HG03442 (cell line): ENCODE measurements around the gene SLC22A8.
"Not testable (repeated sequence)": the region's sequence is repeated elsewhere in the genome, so short reads cannot be mapped to it uniquely, and the experiment has no call there.

ENCODE experiments used
- ATAC-seq: cut with Tn5 transposase; IDR thresholded peaks from one replicate; pipeline ENCODE4 v1.9.1; 2021; ENCODE audit warnings: mild to moderate bottlenecking, moderate library complexity; ENCODE audit not compliant: unreplicated experiment

Gene SLC22A8

DNA sequence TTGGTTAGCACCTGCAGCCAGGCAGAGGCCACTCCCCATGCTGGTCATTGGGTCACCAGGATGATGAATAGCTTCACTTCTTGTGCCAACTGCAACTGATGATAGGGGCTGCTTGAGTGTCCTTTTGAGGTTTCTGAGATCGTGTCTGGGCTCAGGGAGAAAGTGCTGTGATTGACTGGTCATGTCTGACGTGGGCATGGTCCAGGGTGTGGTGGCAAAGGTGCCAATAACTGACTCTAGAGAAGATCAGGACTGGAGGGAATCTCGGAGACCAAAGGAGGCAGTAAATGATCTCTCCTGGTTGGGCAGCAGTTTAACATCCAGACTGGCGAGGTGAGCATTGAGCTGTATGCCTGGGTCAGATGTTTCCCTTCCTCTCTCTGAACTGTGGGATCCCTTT, 20.9 kb downstream of the SLC22A8 start:
- ATAC-seq: no peak

DNA sequence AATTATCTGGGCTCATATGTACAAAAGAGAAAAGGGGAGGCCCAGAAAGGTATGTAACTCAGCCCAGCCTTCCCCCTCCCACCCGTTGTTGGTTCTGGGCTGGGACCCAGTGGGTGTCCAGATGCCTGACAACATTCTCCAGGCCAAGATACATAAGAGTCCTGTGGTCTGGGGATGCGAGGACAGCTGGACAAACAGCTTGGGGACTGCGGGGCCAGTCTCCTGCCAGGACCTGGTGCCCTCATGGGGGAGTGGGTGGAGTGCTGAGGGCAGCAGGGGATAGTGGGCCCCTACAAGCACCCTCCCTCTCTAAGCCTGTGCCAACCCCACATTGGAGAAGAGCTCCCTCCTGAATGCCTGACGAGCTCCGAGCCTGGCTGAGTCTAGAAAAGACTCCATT, 27.4 kb downstream of the SLC22A8 start:
- ATAC-seq: no peak

DNA sequence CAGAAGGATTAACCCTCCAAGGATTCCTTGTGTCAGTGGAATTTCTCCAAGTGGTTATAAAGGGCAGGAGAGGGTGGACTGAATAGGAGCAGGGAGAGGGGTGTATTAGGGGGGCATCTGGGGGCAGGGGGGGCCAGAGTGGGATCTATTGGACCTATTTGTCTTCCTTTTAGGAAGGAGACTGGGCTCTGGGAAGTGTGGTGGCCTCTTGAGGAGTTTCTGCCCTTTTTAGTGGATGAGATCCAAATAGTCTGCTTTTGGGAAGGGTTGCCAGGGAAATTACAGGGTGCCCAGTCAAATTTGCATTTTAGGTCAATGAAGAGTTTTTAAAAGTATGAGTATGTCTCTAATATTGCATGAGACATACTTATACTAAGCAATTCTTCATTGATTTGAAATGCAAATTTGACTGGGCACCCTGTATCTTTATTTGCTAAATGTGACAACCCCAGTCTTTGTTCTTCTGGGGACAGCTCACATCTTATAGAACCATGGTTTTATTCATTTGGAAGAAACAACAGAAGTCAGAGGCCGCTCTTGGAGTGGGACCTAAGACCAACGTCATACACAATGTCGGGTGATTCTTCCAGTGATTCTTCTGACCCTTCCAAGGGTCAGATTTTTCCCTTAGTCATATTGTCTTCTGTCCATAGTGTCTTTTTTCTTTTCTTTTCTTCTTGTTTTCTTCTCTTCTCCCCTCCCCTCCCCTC, 30.4 kb downstream of the SLC22A8 start:
- no peak for ATAC-seq

DNA sequence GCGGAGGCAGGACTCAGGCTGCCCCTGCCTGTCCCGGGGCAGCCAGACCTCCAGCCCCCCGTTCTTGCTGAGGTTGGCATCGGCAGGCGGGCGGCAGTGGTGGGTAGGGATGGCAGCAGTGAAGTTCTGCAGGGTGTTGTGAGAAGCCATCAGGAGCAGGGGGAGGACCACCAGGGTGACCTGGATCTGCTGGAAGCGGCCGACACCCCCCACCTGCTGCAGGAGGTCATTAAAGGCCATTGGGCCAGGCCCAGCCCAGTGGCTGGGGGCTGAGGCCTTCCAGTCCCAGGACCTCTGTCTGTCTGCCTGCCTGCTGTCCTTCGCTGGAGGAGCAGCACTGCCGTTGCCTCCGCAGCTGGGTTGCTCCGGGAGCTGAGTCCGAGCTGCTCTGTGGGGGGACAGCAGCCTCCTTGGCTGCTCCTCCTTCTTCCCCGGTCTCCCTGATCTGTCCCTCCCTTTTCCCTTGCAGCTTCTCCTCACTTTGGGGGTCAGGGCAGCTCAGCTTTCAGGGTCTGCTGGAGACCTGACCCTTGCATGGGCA, 31.1 kb downstream of the SLC22A8 start, which contains the start of gene SLC22A6:
Gene SLC22A6 (minus strand): TSS at position 517 of the 541 bp plus-strand sequence. CDS start 277 bp downstream, at position 240.
- no peak for ATAC-seq

DNA sequence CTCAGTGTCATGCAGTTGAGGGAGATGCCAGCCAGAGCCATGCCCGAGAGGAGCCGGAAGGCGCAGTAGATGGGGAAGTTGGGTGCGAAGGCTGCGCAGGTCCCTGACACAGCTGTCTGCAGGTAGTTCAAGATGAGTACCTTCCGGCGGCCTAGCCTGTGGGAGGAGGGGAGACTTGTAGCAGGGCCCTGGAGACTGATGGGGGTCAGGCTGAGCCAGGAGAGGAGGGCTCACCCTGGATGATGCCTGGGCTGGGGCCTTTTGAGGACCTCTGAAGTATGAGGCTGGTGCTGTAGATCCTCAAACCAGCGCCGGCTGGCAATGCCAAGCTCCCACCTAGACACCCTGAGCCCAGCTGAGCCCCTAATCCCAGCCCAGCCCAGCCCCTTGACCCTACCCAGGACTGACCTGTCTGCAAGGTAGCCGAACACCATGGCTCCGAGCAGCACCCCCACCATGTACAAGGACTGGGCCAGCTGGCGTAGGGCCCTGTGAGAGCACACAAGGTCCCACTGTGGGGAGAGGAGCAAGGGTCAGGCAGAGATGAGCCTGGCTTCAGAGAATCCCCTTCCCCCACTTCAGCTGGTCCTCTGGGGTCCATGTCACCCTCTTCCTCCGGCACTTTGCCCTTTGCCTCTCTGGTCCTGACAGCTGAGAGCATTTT, 32.0 kb downstream of the SLC22A8 start:
- ATAC-seq: no peak

DNA sequence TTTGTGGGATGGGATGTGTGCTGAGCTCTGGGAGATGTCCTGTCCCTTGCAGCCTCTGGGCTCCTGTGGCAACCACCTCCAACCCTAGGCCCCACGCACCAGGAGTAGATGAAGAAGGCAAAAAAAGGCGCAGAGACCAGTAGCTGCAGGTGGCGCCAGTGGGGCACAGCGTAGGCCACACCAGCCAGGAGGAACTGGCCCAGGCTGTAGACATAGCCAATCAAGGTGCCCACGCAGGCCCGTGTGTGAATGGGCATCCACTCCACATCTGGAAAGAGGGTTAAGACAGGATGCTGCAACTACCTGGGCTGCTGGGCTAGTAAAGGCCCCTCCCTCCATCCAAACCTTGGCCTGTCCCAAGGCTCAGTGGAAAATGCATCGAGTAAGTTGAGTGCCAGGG, 33.9 kb downstream of the SLC22A8 start:
- ATAC-seq: no peak

DNA sequence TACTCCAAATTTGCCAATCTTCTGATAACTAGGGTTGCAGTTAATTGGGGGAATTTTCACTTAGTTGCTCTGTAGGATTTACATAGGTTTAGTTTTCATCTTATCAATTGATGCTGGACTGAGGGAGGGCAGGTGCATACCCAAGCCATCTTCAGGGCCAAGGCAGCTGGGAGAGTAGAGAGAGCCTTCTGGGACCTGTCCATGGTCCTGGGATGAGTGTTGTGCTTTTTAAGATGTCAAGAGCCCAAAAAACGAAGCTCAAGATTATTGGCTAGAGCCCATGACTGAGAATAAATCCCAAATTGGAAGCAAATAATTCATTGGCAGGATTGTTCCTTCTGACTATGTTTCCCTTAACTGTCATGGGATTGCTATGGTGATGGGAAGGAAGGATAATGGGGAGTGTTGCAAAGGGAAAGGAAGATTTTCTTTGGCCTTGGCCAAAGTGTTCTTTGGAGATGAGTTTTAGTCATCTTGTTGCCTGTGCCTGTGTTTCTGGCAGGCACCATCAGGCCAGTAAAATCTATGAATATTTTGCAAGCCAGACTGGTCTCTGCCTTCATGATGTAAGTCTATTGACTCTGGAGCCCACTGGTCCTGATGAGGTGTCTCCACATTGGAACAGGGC, 35.4 kb downstream of the SLC22A8 start:
- ATAC-seq: no peak

DNA sequence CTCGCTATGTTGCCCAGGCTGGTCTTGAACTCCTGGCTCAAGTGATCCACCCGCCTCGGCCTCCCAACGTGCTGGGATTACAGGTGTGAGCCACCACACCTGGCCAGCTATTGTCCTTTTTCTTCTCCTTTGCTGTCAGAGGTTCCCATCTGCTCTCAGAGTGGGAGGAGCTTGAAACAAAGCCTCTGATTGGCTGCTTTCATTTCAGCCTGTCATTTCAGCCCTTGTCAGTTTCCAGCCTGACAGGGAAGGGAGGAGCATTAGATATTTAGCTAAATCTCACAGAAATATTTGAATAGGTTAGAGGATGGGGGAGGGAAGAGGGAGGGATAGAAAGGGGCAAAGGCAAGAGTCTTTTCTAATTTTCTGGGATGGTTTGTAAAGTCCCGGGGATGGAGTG, 39.5 kb downstream of the SLC22A8 start:
- no peak for ATAC-seq

DNA sequence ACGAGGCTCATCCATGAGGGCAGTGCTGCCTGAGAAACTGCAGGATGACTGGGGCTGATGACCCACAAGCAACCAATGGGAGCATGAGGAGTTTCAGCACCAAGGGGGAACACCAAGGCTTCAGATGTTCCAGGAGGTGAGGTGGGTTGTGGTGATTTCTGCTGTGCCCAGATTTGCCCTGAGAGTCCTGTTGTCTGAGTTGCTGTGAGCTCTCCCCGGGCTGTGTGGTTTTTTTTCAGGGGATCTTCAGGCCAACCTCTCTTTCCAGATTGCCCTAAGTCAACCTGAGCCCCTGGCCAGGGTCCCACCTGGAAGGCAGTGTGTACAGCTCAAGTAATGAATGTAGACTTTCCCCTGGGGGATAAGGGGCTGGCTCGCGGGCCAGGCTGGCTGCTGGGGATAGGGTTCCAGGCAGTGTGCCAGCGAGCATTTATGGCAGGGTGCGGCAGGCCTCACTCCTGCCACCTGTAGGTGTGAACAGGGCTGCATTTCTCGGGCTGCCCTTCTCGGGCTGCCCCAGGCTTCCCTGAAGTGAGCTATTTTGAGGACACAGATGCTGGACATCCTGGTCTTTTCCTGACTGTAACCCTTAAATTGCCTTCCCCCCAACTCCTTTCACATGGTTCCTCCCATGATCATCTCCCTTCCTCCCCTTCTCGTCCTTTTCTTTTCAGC, 40.7 kb downstream of the SLC22A8 start:
- ATAC-seq: no peak

DNA sequence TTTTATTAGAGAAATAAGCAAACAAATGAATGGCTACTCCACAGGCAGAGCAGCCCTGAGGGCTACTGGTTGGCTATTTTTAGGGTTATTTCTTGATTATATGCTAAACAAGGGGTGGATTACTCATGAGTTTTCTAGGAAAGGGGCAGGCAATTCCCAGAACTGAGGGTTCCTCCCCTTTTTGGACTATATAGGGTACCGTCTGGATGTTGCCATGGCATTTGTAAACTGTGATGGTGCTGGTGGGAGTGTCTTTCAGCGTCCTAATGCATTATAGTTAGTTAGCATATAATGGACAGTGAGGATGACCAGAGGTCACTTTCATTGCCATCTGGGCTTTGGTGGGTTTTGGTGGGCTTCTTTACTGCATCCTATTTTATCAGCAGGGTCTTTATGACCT, 50.1 kb downstream of the SLC22A8 start:
- ATAC-seq: no peak

DNA sequence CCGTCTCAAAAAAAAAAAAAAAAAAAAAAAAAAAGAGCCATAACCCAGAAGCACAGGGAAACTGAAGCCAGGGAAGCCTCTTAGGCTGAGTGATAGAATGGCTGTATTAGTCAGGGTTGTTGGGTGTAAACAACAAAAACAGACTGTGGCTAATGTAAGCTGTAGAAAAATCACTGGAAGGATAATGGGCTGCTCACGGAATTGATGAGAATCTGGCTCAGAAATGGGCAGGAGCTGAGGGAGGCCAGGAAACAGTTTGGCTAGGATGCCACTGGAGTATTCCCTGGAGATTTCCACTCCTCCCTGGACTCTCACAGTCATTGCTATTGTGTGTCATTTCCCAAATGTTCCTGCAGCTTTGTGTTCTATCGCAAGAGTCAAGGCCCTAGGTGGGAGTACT, 53.2 kb downstream of the SLC22A8 start:
- no peak for ATAC-seq

DNA sequence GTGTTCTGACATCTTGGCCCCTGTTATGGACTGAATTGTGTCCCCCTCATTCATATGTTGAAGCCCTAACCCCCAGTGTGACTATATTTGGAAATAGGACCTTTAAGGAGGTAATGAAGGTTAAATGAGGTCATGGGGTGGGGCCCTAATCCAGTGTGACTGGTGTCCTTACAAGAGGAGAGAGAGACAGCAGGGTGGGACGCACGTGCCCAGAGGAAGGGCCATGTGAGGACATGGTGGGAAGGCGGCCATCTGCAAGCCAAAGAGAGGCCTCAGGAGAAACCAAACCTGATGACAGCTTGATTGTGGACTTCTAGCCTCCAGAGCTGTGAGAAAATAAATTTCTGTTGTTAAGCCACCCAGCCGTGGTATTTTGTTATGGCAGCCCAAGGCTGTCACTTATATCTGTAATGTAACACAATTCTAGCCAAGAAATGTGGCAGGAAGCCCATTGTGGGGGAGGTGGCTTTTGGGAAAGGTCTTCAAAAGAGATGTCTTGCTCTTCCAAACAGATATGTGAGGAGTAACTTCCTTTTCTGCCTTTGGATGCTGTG, 54.5 kb downstream of the SLC22A8 start:
- no peak for ATAC-seq

DNA sequence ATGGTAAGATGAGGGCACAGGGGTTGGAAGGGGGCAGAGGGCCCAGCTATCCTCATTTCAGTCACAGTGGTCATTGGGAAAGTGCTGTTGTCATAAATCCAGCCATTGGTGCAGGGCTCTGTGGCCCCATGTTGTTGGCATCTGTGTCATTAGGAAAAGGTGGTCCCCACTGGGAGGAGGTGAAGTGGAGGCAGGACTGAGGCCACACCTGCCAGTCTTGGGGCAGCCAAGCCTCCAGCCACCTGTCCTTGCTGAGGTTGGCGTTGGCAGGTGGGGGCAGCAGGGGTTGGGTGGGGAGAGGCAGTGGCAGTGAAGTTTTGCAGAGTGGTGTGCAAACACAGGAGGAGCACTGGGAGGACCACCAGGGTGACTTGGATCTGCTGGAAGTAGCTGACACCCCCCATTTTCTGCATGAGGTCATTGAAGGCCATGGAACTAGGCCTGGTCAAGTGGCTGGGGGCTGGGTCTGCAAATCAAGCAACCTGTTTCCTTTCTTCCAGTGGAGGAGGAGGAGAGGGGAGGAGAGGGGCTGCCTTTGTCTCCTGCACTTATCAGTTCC, 56.1 kb downstream of the SLC22A8 start:
- no peak for ATAC-seq

DNA sequence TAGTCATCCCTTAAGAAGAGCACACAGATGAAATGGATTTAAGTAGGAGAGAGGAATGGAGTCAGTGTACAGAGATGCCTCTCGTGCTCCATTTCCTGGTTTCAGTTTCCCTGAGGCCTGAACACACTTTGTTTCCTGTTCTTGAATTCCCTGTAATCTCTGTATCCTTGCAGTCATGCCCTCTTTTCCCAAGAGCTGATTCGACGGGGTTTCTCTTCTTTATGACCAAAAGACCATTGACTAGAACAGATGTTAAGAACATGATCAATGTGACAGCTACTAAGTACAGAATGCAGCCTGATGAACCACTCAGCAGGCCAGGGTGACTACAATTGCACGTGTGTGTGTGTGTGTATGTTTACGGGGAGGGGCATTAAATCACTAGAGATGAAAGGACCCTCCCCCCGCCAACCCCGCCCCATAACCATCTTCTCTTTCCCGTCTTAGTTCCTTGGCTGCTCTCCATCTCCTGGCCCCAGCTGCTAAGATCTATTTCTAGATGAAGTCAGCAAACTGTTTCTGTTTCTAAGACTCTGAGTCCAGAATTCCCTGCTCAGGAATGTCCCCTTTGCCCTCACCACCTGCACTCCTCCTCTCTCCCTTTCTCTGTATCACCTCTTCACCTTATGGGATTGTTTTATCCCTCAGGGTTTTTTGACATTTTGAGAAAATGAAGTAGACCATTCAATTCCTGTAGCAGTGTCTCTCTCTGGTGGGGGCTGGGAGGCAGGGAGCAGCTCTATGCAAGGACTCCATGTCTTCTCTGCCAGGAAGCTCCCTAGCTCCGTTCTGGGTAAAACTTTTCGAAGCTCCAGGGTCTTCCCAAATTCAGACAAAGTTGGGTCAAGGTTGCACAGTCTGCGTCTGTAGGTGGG, 56.9 kb downstream of the SLC22A8 start:
- ATAC-seq: no peak

DNA sequence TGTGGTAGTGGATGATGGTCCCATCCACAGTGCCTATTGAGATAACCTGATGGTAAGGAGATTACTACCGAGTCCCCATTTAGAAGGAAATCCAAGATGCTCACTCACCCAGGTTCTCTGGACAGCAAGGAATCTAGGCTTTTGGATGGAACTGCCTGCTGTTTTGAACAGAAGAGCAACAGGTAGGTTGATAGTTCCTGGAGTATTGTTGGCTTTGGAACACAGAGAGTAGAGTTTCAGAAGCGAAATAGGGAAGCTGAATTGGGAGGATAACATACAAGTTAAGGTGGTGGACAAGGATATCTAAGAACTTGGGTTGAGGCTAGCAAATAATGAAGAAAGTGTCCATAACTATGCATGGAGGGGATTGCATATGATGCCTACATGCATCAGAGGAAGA, 58.5 kb downstream of the SLC22A8 start:
- ATAC-seq: no peak

DNA sequence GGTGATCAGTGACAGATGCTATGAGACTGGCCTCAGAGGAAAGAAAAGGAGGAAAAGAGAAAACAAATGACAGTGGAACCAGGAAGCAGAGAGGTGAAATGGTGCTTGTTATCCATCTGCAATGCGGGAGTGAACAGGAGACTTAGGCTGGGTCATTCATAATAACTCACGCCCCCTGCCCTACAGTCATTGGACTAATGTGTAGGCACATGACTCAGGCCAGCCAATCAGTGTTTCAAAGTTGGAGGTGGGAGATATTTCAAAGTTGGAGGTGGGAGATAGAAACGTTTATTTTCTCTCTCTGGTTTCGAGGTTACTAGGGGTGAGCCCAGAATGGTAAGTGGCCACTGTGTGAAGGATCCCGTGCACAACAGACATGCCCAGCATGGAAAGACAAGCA, 61.2 kb downstream of the SLC22A8 start:
- ATAC-seq: no peak

DNA sequence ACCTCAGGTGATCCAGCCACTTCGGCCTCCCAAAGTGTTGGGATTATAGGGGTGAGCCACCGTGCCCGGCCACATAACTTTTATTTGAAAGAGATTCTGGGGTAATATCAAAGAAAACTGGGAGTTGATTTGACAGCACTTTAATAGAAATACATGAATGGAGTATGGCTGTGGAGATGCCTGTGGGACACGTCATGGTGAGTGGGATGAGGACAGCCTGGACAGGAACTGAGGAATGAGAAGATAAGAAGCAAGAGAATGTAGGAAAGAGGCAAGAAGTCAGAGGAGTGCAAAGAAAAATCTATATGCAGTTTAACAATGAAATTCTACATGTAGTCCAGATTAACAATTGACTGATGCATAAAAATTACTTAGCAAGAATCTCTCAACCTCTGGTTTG, 61.8 kb downstream of the SLC22A8 start:
- no peak for ATAC-seq

DNA sequence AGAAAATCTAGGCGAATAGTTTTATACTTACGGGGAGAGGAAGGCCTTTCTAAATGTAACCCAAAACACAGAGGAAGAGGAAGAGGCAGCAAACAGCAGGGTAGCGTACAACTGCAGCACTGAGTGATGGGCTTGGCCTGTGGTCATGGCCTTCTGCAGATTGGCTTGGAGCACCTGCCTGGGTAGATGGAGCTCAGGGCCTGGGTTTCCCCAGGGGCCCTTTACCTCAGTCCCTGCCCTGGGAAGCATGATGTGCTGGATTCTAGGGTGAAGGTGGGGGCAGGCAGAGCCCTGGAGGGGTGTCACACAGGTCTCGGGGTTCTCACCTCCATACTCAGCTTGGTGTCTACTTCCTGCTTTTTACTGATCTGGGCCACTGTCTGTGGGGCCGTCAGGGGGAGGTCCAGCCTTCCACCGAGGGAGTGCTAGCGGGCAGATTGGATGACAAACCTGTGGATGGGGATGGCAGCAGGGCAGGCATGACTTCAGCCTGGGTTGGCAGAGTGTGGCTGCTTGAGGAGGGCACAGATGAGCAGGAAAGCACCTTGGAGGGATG, 66.8 kb downstream of the SLC22A8 start:
- ATAC-seq: no peak

DNA sequence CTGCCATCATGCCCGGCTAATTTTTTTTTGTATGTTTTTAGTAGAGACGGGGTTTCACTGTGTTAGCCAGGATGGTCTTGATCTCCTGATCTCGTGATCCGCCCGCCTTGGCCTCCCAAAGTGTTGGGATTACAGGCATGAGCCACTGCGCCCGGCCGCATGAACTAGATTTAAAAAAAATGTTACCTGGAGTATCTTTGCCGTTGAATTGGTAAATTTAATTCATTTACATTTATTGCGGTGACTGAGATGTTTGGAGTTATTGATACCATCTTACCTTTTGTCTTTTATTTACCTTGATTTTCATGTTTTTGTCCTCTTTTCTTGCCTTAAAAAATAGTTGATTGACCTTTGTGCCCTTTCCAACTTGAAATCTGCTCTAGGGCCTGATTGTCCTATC, 70.1 kb downstream of the SLC22A8 start:
- ATAC-seq: not testable (repeated sequence)
